GM18526 (cell line): ENCODE results near the gene OCRL.

ENCODE experiments used
- POLR2A ChIP-seq: IDR thresholded peaks from 3 replicates; pipeline ENCODE4 v1.6.1; 2011; ENCODE audit not compliant: insufficient read length; ENCODE audit errors: extremely low read depth

The OCRL gene

DNA sequence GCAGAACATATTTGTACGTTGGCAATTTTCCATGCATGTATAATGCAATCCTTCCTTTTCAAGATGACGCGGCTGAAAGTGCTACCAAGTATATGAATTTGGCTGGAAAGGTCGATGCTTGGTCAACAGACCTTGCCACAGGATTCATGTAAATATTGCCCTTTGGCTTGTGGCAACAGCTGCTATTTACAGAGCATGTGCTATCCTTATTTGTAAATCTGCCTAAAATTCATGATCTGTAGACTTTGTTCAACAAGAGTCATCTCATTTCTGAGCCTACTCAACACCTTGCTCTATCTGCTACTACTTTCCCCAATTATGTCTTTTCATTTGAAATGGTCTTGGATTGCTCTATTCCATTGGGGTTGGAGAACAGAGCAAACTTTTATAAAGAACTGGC, 14.9 kb upstream of the OCRL start:
- no peak for TF ChIP-seq POLR2A

DNA sequence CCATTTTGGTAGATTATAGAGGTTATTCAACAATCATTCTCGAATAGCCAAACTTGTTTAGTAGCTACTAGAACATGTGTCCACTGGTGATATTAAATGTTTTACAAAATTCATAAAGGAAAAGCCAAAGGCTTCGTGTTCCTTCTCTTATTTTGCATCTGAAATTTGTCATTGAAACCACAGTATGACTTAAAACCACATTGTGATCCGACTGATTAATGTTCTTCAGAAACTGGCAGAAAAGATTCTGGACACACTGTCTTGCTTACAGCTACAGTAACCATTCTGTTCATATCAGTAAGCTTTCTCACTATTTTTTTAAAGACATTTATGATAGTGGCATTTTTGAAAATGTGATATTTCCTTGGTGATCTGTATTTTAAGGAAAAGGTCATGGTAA, 14.2 kb upstream of the OCRL start:
- no peak for TF ChIP-seq POLR2A

DNA sequence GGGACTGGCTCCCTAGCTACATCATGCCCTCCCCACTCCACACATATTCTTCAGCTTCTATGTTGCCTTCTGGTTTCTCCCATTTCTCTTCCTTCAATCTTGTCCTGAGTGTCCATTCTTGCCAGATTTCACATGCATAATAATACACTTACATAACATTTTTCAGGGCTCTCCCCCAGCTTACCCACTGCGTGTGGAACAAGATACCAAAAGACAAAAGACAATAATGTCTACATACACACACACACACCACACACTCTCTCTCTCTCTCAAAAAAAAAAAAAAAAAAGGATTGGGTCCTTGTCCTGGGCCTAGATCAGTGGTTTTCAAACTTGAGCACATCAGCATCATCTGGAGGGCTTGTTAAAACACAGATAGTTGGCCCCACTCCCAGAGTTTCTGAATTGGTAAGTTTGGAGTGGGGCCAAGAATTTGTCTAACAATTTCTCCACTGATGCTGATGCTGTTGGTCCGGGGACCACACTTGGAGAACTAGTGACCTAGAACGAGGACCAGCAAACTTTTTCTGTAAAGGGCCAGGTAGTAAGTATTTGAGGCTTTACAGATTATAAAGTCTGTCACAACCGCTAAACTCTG, 10.3 kb upstream of the OCRL start:
- TF ChIP-seq POLR2A = no peak

DNA sequence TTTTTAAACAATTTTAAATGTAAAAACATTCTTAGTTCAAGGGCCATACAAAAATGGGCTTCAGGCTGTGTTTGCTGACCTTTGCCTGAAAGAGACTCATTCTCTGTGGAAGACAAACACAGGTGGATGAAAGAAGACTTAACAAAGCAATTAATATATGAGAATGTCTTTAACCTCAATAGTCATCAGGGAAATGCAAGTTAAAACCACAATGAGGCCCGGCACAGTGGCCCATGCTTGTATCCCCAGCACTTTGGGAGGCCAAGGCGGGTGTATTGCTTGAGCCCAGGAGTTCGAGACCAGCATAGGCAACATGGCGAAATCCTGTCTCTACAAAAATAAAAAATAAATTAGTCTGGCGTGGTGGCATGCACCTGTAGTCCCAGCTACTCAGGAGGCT, 9.6 kb upstream of the OCRL start:
- no peak for TF ChIP-seq POLR2A

DNA sequence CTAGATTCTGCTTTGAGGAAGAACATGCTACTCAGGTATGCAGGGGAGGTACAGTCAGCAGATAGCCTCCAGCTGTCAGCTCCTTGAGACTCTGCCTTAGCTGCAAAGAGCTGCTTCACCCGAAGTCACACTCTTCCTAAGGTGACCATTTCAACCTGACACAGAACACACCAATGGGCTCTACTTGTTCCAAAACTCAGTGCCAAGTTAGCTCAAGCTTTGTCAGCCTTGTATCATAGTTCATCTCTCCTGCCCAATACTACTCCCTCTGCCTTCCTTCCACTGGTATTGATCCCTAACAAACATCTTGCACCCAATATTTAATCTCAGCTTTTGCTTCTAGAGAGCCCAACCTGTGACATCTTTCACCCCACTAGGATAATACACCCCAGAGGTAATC, 8.9 kb upstream of the OCRL start:
- no peak for TF ChIP-seq POLR2A

DNA sequence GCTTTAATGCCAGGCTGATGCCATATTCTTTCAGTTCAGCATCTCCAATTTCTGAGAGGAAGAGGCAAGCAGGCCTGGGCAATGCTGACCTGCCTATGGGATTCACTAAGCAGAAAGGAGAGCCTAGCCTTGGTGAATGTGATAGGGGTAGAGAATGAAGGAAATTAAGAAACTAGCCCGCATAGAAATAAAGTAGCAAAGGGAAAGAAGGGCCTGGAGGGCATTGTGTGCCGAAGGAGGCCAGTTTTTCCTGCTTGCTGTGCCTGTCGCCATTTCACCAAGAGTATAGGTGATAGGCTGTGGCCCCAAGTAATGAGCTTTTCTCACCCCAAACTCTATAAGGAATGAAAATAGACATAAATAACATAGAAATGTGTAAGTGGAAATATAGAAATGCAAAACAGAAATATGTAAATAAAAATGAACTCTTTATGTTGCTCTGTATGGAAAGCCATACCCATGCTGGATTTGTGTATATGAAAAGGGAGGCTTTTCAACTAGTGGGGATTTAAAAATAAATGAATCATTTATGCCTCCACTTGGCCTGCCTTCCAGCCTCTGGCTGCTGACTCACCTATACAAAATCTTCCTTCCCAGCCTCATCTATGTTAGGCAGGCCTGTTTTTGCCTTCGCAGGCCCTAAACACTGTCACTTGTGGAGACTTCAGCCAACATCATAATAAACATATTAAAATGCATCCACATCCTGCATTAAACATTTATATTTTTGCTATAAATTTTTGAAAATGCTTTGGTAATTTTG, 5.1 kb upstream of the OCRL start:
- TF ChIP-seq POLR2A = no peak

DNA sequence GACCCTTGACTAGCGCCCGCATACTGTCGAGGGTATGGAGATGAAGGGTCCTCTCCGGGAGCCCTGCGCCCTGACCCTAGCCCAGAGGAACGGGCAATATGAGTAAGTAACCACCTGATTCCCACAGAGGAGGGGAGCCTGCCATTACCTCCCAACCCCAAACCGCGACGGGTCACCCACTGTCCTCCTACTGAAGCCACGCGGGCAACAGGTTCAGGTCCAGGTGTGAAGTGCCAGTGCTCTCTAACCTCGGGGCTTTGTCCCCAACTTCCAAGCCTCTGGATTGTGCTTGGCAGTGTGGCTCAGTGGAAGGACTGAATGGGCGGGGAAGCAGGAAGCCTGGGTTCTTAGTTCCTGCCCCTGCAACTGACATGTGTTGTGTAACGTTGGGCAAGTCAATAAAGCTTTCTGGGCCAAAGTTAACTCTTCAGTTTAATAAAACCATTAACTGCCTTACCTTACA, 694 bp downstream of the OCRL start:
- TF ChIP-seq POLR2A = no peak

DNA sequence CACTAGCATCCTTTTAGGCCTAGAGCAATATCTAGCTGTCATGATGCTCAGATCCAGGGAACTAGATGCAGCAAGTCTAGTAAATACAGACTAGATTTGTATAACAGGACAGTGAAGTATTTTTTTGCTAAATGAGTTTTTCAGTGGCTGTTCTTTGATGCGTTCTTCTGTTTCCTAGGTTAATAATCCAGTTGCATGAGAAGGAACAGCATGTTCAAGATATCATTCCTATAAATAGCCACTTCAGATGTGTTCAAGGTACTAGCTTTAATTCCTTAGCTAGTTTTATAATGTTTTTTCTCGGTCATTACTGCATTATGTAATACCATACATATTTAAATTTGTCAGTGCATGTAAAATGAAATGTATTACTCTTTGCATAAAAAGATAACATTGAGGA, 4.7 kb downstream of the OCRL start:
- no peak for TF ChIP-seq POLR2A

DNA sequence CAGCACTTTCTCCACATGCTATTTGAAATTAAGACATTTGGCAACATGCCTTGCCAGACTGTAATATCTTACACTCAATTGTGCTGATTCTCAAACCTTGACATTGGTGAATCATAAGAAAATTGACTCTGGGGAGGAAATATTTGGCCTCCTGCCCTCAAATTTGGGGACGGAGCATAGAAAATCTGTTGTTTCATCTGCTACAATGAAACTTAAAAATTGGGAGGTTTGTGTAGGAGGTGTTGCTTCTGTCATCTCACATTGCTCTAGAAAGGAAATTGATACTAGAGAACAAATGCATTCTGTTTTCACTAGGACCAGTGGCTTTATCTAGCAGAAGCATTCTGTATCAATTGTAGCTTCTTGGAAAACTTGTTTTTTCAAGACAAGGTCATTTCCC, 5.3 kb downstream of the OCRL start:
- no peak for TF ChIP-seq POLR2A

DNA sequence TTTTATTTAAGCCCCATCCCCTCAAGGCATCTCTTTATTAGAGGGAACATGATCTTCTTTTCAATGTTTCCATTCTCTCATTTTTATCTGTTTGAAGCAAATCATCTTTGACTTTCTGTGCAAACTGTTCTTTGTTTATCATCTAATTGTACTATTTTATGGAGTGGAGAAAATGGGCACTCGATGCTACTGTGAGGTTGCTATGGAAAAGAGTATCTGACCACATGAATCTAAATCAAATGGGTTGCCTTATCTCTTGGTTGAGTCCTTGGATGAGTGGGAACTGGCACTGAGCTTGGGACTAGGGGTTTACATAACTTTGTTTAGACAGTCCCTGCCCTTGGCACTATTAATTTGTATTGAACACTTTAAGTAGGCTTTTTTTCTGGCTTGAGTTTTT, 9.1 kb downstream of the OCRL start:
- no peak for TF ChIP-seq POLR2A

DNA sequence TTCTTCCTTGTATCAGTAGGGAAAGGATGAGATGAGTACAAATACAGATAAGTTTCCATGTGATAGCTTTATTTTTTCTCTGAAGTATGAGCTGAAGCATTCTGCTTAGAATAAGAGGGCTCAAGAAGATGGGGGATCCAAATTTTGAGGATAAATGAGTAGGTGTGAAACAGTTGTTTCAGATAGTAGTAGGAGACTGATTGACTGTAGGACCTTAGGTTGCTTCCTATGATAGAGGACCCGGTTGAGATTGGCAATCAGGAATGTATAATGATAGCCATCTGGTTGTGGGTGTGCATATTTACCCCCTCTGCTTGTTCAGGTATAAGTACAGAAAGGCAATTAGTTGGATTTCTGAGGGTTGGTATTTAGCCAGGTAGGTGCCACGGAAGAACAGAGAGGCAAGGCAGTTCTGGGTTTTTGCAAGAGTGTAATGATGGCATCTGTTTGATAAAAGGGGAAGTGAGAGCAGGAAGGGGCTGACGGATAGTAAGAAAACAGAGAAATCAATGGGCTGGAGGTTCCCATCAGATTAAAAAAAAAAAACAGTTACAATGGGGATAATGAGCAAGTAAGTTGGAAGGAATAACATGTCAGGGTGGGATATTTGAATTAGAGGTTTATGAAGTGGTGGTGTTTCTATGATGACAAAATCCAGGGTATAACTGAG, 13.7 kb downstream of the OCRL start:
- no peak for TF ChIP-seq POLR2A

DNA sequence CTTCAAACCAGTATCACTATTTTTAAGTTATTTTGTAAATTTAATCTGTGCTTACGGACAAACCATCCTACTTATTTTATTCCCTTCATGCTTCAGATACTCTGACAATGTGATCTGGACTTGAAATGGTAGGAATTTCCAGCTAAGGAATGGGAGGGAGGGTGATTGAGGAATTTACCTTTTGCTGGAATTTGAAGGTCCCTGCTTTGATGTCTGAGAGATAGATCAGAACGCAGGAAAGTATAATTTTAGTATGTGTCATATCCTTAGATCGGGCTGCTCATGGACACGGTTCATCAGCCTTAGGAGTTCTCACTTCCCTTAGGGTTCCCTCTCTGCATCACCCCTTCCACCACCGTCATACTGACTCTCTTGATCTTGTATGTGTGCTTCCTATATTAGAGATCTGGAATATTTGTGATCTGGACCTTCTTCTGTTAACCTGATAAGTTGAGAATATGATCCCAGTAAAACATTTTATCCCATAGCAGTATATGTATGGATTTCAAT, 16.8 kb downstream of the OCRL start:
- no peak for TF ChIP-seq POLR2A

DNA sequence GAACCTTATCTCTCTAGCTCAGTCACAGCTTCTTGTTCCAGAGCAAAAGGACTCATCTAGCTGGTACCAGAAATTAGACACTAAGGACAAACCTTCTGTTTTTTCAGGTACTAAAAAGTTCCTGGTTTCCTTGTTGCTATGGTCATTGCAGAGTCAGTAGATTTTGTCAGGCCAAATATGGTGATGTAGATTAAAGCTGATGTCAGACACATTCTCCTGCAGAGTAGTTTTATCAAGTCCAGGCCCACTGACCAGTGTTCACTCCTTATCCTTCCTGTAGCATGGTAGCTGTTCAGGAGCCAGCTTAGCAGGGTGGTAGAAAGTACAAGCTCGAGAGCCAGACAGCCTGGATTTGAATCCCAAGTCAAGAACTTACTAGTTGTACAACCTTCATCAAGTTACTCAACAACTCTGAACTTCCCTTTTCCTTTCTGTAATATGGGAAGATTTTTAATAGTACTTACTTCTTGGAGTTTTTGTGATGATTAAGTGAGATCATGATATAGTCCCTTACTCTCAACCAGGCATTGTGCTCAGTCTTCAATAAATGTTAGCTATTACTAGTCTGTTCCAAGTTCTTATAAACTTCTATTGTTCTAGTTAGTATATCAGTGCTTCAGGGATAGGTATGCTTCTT, 17.9 kb downstream of the OCRL start:
- TF ChIP-seq POLR2A = no peak

DNA sequence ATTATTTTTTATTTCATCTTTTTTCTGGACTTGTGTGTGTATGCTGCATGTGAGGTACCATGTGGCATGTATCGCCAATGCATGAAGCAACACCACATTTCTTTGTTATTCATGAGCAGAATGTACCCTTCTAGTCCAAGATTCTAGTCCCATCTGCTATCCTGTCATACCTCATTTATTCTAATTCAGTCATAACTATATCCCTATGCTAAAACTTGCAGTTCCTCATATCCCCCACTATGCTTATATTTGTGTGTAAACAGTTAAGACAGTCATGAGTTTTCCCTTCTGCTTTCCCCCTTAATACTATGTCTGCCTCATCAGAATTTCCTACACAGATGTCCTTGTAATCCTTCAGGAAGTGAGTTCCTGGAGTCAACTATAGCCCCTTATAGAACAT, 19.7 kb downstream of the OCRL start:
- TF ChIP-seq POLR2A = no peak

DNA sequence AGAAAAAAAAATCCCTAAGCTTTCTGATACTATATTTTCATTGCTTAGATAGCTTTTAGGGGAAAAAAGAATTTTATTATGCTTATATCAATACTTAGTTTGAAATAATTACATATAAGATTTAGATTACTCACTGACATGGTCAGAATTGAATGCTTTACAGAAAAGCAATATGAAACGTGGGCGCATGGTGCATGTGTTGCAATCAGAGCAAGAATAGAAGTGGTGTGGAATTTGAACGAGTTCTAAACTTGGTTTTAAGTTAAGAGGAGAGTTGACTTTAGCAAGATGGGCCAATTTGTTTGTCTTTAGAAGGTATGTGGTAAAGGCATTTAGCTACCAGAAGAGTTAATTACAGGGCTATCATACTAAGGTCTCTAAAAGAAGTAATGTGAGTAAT, 21.4 kb downstream of the OCRL start:
- no peak for TF ChIP-seq POLR2A
